Activated CD8-positive, alpha-beta memory T cell treated with anti-CD3 and anti-CD28 coated beads, Interleukin-2, amount 50 U/mL, for 1 hour (primary cell): Measurements from ENCODE around the gene SLC6A6.

Experiments used
- DNase-seq: peaks from one replicate; pipeline ENCODE4 v3.0.0-alpha.2; 2020; ENCODE audit errors: extremely low read depth

SLC6A6 gene

DNA sequence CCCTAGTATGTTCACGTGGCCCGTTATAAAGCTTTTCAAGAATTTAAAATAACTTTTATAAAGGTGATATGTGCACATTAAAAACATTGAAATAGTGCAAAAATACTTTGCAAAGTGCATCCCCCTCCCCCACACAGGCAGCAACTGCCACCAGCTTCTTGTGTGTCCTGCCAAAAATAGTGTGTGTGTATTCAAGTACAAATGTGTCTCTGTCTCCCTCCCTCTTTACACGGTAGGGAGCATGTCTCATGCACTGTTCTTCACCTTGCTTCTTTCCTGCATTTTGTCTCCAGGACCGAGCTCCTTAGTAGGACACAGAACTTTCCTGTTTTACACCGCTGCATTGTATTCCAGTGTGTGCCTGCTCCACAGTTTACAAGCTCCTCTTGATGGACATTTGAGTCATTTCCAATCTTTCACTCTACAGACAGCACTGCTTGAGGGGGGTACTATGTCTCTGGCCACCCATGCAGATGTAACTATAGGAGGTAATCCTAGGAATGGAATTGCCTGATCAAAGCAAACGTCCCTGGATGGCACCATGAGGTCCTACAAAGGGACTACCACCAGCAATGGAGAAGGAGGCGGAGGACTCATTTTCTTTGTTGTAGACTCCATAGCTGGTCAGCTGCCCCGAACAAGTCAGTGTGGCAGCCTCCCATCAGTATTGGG is 52.4 kb downstream of the SLC6A6 start:
- no peak for DNase-seq

DNA sequence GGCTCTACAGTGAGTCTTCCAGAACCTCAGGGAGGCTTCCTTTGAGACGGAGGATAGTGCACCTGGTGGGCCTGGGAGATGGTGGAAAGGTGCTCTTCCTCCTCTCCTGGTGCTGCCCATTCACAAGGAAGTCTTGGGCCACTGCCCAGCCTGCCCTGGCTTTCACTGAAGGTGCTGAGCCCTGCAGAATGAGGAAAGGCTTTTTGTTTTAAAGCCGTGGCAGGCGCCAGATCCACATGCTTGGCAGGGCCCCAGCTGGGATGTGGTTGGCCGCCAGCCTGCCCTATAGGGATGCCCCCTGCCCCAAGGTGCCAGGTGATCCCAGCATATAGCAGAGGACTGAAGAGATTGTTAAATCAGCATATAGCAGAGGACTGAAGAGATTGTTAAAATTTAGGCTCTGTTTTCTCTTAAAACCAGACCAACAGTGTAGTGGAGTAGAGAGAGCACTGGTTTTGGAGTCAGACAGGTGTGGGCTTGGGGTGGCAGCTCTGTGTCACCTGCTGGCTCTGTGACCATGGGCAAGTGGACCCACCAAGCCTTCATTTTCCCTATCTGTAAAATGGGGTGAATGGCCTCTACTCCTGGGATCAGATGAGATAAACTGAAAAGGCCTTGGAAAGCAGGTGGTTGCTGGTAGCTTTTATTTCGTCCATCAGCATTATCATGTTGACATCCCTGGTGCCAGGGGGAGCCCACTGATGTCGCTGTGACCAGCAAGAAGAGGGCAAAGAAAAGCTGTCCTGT is 53.3 kb downstream of the SLC6A6 start:
- DNase-seq = no peak

DNA sequence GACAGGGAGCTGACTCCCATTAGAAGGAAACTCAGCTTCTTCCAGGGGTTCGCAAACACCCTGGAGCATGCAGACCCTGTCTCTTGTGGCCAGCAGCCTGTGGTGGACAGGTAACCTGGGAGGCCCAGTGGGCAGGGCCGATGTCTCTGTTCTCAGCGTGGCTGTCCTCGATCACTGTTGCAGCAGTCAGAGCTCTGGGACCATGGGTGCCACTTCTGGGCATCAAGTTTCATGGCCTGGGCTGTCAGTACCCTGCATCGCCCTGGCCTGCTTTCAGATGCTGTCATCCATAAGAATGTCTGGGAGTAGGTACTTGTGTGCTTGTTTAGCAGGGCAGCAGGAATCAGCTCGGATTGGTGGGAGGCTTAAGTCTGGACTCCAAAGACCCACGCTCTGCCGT is 54.4 kb downstream of the SLC6A6 start:
- no peak for DNase-seq

DNA sequence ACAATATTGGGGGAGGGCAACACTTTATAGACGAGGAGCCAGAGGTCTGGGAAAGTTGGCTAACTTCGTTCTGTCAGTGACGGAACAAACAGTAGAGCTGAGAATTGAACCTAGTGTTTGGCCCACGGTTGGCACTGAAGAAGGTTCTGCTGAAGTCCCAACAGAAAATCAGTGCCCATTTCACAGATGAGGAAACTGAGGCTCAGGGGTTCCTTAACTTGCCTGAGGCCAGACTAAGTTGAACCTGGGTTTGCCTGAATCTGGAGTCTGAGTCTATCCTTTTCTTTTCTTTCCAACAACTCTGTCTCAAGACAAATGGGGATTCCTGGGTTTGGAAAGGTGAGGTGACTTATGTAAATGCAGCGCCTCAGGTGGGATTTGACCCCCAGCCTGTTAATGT is 55.1 kb downstream of the SLC6A6 start:
- no peak for DNase-seq

DNA sequence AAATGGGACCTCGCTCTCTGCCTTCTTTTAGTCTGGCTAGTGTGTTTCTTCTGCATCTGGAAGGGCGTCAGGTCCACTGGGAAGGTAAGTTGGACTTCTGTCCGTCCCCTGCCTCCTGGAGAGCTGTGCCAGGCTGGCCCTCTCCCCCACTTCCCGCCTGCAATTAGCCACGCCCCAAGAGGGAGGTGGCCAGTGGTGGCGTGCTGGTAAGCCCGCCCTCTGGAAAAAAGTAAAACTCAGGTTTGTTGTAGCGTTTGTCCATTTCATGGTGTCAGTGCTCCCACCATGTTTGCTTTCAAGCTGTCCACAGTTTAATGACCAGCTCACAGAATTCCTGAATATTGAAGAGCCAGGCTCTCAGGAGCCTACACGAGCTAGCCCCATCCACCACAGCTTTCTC is 55.6 kb downstream of the SLC6A6 start:
- no peak for DNase-seq

DNA sequence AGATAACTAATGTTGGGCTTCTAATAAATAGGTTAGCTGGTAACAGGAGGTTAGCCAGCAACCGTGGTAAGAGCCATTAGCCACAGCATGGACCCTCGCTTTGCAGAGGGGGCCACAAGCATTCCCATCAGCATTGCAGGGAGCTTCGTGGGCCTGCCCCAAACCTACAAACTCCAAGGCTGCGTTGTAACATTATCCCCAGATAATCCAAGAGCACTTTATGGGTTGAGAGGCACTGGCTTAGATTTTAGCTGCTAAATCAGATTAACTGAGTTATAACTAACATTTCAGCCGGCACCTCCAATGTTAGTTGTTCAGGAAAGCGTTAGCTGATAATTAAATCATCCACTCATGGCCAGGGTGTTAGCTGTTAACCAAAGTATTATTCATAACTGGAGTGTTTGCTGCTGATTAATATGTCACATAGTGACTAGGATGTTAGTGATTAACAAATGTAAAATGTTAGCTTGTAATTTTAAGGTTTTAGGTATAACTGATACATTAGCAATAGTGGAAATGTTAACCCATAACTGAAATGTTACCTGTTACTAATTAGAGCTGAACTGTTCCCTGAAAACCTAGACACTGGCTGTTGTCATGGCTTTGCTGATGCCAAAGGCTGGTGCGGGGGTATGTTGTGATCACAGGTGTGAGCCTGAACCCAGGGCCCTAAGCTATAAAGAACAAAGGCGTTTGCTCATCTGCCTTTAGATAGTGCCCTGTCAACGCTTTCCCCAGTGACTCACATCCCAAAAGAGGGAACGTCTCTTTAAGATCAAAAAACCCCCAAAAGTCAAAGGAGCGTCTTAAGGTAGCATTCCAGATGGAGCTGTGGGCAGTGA is 56.2 kb downstream of the SLC6A6 start:
- DNase-seq = no peak

DNA sequence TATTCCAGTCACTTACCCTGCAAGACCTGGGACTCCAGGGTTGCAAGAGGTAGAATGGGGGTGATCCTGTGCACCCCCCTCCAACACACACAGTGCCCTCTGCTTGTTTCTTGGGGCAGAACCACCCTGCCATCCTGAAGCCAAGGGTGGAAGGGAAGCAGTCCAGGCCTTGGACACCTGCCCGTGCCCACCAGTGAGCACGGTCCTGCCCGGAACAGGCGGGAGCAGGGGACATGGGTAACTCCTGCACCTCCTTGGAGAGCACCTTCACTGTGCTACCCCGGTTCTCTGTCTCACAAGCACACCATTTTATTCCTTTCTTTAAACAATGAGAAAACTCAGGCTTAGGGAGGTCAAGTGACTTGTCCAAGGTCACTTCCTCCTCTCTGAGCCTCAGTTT is 57.0 kb downstream of the SLC6A6 start:
- DNase-seq = no peak

DNA sequence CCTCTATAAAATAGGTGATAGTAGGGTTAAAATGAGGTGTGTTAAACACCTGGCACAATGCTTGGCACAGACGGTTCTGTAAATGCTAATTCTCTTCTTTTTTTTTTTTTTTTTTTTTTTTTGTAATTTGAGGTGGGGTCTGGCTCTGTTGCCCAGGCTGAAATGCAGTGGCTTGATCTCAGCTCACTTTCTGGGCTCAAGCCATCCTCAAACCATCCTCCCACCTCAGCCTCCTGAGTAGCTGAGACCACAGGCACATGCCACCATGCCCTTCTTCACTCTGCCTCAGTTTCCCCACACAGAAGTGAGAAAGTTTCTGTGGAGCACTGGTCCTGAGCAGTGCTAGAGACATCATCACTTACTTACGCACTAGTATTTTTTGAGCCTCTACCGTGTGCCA is 57.4 kb downstream of the SLC6A6 start:
- DNase-seq = no peak

DNA sequence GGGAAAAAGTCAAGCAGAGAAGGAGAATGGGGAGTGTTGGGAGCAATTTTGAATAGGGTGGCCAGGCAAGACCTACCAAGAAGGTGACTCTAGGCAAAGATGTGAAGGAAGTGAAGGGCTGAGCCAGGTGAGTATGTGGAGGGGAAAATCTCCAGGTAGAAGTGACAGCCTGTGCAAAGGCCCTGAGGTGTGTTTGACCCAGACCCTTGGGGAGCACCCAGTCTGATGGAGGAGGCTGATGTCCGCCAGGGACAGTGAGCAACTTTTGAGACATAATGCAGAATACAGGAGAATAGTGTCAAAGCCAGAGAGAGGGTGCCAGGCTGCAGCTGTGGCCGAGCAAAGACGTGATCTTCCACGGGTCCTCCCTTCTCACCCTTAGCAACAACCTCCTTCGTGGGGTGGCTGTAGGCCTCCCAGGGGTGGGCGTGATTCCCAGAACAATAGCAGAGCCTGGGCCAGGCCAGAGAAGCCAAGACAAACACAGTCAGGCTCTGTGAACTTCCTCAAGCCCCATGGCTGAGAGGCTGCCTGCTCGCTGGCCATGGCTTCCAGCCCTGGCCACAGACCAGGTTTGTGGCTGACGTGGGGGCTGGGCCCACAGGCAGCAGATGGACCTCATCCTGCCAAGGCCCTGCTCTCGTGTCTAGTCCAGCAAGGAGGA is 58.1 kb downstream of the SLC6A6 start:
- no peak for DNase-seq

DNA sequence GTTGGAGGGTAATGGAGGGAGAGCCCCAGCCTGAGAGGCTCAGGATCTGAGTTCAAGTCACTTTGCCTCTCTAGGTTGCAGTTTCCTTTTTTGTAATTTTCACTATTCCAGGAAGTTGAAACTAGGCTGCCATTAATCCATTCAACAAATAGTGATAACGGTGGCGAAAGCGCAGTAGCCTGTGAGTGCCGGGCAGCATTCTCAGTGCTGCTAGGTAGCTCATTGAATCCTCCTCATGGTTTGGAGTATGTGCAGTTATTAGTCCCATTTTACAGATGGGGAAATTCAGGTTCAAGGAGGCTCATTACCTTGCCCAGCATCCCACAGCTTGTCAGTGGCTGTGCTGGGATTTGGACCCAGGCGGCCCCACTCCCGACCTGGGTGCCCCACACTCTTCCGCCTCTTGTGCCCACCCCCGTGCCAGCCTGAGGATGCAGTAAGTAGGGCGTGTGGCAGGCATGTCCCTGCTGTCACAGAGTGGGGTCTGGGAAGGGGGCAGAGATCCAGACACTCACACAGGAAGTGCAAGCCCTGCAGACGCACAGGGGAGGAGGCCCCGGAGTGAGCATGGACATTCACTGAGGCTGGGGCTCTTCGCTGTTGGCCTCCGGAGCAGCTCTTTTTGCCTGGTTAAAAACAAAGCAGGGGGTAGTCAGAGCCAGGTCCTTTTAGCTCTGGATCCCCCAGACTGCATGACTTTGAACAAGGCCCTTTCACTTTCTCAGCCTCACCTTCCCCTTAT is 58.8 kb downstream of the SLC6A6 start:
- no peak for DNase-seq

DNA sequence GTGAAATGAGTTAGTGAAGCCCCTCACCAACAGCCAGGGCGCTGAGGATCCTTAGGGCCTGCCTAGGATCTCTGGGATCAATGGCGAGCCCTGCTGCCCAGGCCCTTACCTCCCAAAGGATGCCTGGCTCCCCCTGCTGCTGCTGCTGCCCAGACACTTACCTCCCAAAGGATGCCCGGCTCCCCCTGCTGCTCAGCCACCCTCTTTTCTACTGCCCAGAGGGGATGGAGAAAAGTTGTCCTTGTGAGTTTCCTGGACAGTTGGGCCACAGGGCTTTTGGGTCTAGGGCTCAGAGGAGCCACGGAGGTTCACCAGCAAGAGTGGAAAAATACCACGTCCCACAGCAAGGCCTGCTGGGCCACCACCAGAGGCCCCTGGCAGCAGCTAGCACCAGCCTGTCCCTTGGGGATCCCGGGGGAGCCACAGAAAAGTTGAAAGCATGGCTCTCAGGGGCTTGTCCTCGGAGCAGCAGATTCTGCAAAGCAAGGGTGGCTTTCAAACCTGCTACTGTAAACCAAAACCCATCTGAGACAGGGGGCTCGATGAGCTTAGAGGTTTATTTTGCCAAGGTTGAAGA is 59.4 kb downstream of the SLC6A6 start:
- no peak for DNase-seq

DNA sequence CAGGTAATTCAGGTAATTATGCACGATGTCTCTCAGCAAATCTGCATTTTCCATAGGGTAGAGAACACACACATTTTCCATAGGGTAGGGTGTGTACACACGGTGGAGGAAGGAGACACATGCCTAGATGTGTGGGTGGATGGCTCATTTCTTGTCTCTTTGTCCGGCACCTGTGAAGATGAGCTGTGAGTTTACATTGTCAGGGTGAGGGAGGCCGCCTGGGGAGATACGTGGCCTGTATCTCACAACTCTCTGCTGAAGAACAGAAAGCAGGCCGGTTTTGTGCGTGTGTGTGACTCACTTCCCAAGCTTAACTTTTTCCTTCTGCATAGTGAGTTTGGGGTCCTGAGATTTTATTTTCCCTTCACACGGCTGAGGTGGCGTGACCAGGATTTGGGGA is 60.3 kb downstream of the SLC6A6 start:
- no peak for DNase-seq

DNA sequence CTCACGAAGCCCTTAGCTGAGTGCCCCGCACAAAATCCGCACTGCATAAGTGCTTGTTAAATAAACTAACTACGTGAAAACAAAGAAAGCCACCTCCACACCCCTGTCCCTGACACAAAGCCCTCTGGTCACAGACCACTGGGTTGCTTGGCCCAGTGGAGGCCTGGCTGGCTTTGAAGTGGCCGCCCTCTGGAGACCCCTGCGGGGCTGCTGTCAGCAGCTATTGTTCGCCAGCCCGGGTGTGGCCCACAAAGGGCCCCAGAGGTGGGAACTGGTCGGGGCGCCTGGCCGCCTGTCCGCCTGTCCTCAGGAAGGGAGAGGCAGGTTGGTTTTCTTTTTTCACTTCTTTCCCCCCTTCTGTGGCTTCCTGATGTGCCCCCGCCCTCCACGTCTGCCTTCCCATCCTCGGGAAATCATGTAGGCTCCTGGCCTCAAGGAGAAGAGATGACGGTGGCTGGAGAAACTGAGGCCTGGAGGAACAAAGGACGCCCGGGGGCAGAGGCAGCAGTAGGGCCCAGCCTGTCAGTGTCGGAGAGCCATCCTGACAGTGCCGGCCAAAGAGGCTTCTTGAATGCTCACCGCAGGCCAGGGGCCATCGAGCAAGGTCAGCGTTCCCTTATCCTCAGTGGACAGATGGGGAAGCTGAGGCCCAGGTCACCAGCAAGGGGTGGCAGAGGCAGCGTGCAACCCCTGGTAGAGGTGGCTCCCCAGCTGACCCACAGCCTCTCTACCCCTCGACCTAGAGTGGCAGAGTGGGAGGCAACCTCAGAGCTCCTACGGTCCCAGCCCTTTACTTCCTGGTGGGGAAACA is 61.1 kb downstream of the SLC6A6 start:
- no peak for DNase-seq

DNA sequence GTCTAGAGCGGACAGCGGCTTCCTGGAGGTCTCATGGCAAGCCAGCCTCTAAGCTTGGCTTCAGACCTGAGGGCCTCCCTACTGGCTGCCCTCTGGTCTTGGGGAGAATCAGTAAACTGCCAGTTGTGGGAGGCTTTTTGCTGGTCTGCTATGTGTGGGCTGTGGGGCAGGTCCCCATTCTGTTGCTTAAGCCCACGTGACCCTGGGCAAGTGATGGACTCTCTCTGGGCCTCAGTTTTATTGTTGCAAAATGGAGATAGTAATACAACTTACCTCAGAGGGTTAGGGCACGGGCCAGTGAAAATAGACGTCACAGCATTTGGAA is 61.7 kb downstream of the SLC6A6 start:
- no peak for DNase-seq

DNA sequence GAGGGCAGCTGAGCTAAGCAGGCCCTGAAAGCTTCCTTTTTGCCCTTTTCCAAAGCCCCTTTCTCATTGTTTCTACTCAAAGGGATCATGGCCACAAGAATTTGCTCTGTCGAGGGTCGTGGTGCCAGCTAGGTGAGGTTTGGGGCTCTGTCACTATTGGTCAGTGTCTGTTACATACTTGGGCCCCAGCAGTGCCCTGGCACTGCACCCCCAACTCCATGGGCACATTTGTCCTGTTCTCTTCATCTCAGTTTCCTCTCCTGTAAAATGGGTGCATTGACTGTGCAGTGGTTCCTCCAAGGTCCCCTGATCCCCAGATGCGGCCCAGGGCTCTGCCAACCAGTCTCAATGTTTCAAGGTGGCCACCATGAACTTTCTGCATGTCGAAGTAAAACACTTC is 62.1 kb downstream of the SLC6A6 start:
- DNase-seq = no peak

DNA sequence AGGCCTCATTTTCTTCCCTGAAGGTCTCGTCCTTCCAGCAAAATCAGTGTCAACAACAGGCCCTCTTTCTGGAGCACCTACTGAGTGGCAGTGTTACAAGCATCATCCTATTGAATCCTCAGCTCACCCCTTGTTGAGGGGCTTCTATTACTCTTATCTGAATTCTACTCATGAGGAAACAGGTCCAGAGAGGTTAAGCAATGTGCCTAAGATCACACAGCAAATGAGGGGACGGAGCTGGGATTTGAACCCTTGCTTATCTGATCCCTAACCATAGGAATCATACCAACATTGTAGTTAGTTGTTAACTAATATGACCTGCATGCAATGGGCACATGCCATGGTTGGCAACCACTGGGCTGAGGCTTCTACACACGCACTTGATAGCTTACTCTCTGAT is 63.0 kb downstream of the SLC6A6 start:
- no peak for DNase-seq

DNA sequence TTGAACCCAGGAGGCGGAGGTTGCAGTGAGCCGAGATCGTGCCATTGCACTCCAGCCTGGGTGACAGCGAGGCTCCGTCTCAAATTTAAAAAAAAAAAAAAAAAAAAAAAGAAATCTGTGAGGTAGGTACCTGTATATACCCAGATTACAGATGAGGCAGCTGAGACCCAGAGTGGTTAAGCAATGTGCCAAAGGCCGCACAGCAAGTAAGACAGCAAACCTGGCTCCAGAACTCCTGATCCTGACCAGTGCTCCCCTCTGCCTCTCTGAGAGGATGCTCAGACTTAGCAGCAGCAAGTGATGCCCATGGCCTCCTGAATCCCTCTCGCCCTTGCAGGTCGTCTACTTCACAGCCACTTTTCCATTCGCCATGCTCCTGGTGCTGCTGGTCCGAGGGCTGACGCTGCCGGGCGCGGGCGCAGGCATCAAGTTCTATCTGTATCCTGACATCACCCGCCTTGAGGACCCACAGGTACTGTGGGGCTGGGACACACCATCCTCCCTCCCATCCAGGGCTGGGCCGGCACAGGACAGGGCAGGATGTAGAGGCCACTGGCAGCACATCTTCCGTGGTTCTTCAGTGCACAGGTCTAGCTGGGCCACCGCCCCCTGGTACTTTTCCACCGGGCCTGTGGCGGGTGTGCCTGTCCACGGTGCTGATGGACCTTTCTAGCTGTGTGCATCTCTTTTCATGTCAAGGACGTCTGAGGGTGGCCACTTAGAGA is 63.9 kb downstream of the SLC6A6 start:
- DNase-seq = no peak

DNA sequence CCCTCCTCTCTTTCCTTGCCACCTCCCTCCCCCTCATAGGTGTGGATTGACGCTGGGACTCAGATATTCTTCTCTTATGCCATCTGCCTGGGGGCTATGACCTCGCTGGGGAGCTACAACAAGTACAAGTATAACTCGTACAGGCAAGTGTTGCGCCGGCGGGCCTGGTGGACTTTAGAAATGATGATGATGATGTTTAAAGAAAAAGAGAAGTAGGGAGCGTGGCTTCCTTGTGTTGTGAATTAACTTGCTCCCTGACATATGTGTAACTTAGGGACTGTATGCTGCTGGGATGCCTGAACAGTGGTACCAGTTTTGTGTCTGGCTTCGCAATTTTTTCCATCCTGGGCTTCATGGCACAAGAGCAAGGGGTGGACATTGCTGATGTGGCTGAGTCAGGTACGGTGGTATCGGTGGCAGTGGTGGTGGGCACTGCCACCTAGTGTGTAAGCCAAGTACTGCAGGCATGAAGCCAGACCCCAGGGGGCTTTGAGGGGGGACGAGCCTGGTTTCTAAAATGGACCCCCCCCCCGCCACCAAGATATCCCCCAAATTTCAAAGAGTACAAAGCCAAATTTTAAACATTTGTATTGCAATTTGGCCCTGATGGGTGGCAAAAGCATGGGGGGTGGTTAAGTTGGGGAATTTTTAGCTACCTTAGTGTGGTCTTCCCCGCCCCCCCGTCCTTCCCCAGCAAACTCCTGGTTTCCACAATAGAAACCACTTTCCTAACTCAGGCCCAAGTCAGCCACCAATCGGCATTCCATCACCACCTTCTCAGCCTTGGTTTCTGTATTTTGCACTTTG is 65.6 kb downstream of the SLC6A6 start:
- DNase-seq = no peak

DNA sequence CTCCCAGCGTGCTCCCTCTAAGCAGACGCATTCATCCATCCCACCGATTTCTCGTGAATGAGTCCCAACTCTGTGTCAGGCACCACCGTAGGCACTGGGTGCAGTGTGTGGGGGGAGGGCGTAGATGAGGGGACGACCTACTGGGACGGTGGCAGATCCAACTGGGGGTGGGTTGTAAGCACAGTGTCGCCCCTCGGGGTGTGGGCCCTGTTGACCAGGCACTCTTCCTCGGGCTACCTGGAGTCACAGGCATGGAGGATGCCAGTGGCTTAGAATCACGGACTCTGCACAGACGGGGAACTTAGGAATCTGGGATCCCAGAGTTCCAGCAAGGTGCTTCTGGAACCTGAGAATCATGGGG is 66.2 kb downstream of the SLC6A6 start:
- no peak for DNase-seq
